WTC11 (cell line): ENCODE data around the gene MYPOP. TPM values are rescaled to one million over a fixed set of nuclear protein-coding genes. Genes with fewer than 3 reads are reported as not detected.
A peak's percentile ranks its signal among the peaks of the same experiment; 100 is the strongest.

Source experiments
- ATAC-seq: fragments of 200-7000 bp; cut with Tn5 transposase; 2 replicates; pipeline ENCODE4 v1.10.0; 2021; ENCODE audit warnings: mild to moderate bottlenecking, moderate library complexity
- CTCF ChIA-PET: fragments of 300-600 bp; sonication (Branson Sonifier 250); formaldehyde crosslinking; loops from one replicate; lab custom pipeline; 2021; ENCODE audit warnings: antibody characterized with exemption; lab: Charles Lee
- POLR2A ChIA-PET: fragments of 350-600 bp; sonication (Branson Sonifier 250); formaldehyde crosslinking; loops from one replicate; lab custom pipeline; 2021; ENCODE audit warnings: antibody characterized with exemption; lab: Charles Lee
- DNase-seq: peaks from one replicate; pipeline ENCODE4 v3.0.0; 2021; ENCODE audit warnings: low spot score
- H3K27ac Mint-ChIP-seq: 2 replicates; pipeline ENCODE4 v1.8.0; 2021; ENCODE audit warnings: mixed read lengths
- H3K27me3 Mint-ChIP-seq: 2 replicates; pipeline ENCODE4 v1.8.0; 2021; ENCODE audit warnings: low read depth, mild to moderate bottlenecking, moderate library complexity, mixed read lengths
- H3K36me3 Mint-ChIP-seq: 2 replicates; pipeline ENCODE4 v1.8.0; 2021; ENCODE audit warnings: mixed read lengths
- H3K4me1 Mint-ChIP-seq: 2 replicates; pipeline ENCODE4 v1.8.0; 2022; ENCODE audit warnings: mixed read lengths
- H3K4me3 Mint-ChIP-seq: 2 replicates; pipeline ENCODE4 v1.8.0; 2021; ENCODE audit warnings: mild to moderate bottlenecking, moderate library complexity, mixed read lengths
- H3K9me3 Mint-ChIP-seq: 2 replicates; pipeline ENCODE4 v1.8.0; 2021; ENCODE audit warnings: mixed read lengths
- FOXP1 ChIP-seq: sonication (generic); formaldehyde crosslinking; IDR thresholded peaks from 2 replicates; pipeline ENCODE4 v1.8.0; 2022; ENCODE audit warnings: missing genetic modification reagents, mild to moderate bottlenecking, moderate library complexity, borderline replicate concordance
- FOXP4 ChIP-seq: sonication (generic); formaldehyde crosslinking; IDR thresholded peaks from 2 replicates; pipeline ENCODE4 v1.8.0; 2022; ENCODE audit warnings: mild to moderate bottlenecking, missing genetic modification reagents
- HMGA2 ChIP-seq: fragments of 250-450 bp; sonication (Bioruptor Pico); IDR thresholded peaks from 2 replicates; pipeline ENCODE4 v1.4.0; 2021; ENCODE audit warnings: mild to moderate bottlenecking, moderate library complexity
- JUN ChIP-seq: sonication (generic); formaldehyde crosslinking; IDR thresholded peaks from 2 replicates; pipeline ENCODE4 v1.8.0; 2023; ENCODE audit warnings: mild to moderate bottlenecking, missing genetic modification reagents
- SMAD4 ChIP-seq: sonication (generic); formaldehyde crosslinking; IDR thresholded peaks from 2 replicates; pipeline ENCODE4 v1.8.0; 2022; ENCODE audit warnings: mild to moderate bottlenecking, missing genetic modification reagents
- SP1 ChIP-seq: sonication (generic); formaldehyde crosslinking; conservative IDR thresholded peaks from 2 replicates; pipeline ENCODE4 v1.8.1; 2022; ENCODE audit warnings: missing genetic modification reagents
- TCF7 ChIP-seq: sonication (generic); formaldehyde crosslinking; IDR thresholded peaks from 2 replicates; pipeline ENCODE4 v1.8.0; 2022; ENCODE audit warnings: mild to moderate bottlenecking, low read depth, missing genetic modification reagents, moderate library complexity
- TEAD1 ChIP-seq: sonication (generic); formaldehyde crosslinking; IDR thresholded peaks from 2 replicates; pipeline ENCODE4 v1.8.0; 2022; ENCODE audit warnings: mild to moderate bottlenecking, missing genetic modification reagents
- USF1 ChIP-seq: sonication (generic); formaldehyde crosslinking; IDR thresholded peaks from 2 replicates; pipeline ENCODE4 v1.8.0; 2022; ENCODE audit warnings: mild to moderate bottlenecking, missing genetic modification reagents
- ZBTB21 ChIP-seq: sonication (generic); formaldehyde crosslinking; IDR thresholded peaks from 2 replicates; pipeline ENCODE4 v1.8.1; 2023; ENCODE audit warnings: mild to moderate bottlenecking, missing genetic modification reagents, borderline replicate concordance
- ZNF138 ChIP-seq: sonication (generic); formaldehyde crosslinking; conservative IDR thresholded peaks from 2 replicates; pipeline ENCODE4 v1.8.1; 2022; ENCODE audit warnings: mild to moderate bottlenecking, moderate library complexity, missing genetic modification reagents
- ZNF263 ChIP-seq: sonication (generic); formaldehyde crosslinking; IDR thresholded peaks from 2 replicates; pipeline ENCODE4 v1.8.1; 2022; ENCODE audit warnings: low read depth, mild to moderate bottlenecking, moderate library complexity, missing genetic modification reagents
- ZNF671 ChIP-seq: fragments of 250-450 bp; sonication (Bioruptor Pico); IDR thresholded peaks from 2 replicates; pipeline ENCODE4 v1.8.0; 2021; ENCODE audit warnings: mild to moderate bottlenecking
- total RNA-seq: library from RNA; stranded (reverse); gene quantifications from 3 replicates; pipeline ENCODE4 v1.2.3, GENCODE V29; 2021
- TF ChIP-seq, protein P1 (sequence below): fragments of 250-450 bp; sonication (Bioruptor Pico); IDR thresholded peaks from 2 replicates; pipeline ENCODE4 v1.8.0; 2021; ENCODE audit warnings: mild to moderate bottlenecking
- TF ChIP-seq, protein P2 (sequence below): fragments of 250-450 bp; sonication (Bioruptor Pico); conservative IDR thresholded peaks from 2 replicates; pipeline ENCODE4 v1.9.0; 2021; ENCODE audit warnings: mild to moderate bottlenecking
- TF ChIP-seq, protein P3 (sequence below): sonication (generic); formaldehyde crosslinking; IDR thresholded peaks from 2 replicates; pipeline ENCODE4 v1.8.1; 2022; ENCODE audit warnings: mild to moderate bottlenecking, moderate library complexity, missing genetic modification reagents

Gene MYPOP
- total RNA-seq, 1 experiment from 2014 or later = 13.6 TPM

DNA sequence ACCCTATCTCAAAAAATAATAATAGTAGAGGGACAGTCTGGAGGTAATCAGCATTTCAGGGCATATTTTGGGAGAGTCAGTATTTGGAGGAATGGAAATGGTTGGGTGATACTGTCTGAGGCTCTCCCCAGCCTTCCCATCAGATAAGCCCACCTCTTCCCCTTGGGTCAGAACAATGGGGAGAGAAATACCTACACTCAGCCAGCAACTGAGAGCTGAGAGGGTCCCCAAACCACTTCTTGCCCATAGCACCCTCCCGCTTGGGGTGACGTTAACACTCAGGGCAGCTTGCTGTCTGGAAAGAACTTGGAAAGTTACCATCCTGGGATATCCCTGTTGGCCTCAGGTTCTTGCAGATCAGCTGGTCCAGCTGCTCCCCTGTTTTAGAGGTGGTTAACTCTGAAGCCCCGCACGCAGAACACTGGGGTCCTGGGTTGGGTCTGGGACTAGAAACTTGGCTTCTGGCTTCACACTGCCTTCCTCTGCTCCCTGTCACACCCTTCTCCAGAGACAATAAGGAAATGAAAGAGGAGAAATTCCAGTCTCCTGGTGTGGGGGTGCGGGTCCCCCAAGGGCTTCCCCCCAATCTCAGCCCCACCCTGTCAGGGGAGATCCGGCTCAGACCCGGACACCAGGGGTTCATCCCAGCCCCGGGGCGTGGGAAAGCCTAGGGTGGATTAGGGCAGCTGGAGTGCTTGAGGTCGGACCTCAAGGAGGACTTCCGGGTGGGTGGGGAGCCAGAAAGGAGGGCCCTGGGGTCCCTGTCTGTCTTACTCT is 35.8 kb downstream of the MYPOP start (continued):
- no peak for TF ChIP-seq TEAD1 (CRISPR knock-in tag)

- no peaks in the 10 kb centered on the region for H3K27me3 Mint-ChIP-seq
- no peak for DNase-seq
- TF ChIP-seq JUN (no peak), ZNF138 (CRISPR knock-in tag) (no peak), ZNF671 (CRISPR knock-in tag) (no peak), ZNF263 (CRISPR knock-in tag) (no peak), FOXP4 (CRISPR knock-in tag) (no peak), ZBTB21 (CRISPR knock-in tag) (no peak), SMAD4 (CRISPR knock-in tag) (no peak), TCF7 (CRISPR knock-in tag) (no peak)
- TF ChIP-seq, protein P1, sequence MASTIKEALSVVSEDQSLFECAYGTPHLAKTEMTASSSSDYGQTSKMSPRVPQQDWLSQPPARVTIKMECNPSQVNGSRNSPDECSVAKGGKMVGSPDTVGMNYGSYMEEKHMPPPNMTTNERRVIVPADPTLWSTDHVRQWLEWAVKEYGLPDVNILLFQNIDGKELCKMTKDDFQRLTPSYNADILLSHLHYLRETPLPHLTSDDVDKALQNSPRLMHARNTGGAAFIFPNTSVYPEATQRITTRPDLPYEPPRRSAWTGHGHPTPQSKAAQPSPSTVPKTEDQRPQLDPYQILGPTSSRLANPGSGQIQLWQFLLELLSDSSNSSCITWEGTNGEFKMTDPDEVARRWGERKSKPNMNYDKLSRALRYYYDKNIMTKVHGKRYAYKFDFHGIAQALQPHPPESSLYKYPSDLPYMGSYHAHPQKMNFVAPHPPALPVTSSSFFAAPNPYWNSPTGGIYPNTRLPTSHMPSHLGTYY = no peak
- H3K9me3 Mint-ChIP-seq = no peaks in the 10 kb centered on the region
- POLR2A ChIA-PET = interaction anchor here (1.2 to 3.1 kb wide), 4 partner anchors 16 to 36 kb away, joined by 5 to 42 read pairs (median 18); partner anchors contain the start of gene IRF2BP1
- CTCF ChIA-PET = interaction anchor here (0.6 to 4.9 kb wide), 16 partner anchors 12 to 771 kb away, joined by 3 to 212 read pairs (median 8); partner anchors contain the start of genes DMPK, DMWD, GNG8 and IRF2BP1
- no peaks in the 10 kb centered on the region; the same call in 1 of the 2 replicates for H3K36me3 Mint-ChIP-seq
- peak overlapping the region; percentile 32; the same call in 1 of the 2 replicates for H3K27ac Mint-ChIP-seq
- peak overlapping the region; percentile 99 for H3K4me3 Mint-ChIP-seq
- peaks cover 43% of the 10 kb centered on the region for H3K4me1 Mint-ChIP-seq
- ATAC-seq = no peak
Measured at GRCh38 chr19:45865269-45865948, 37.0 kb downstream of the MYPOP start.

GRCh38 chr19:45864629-45865082 is 37.8 kb downstream of the MYPOP start:
- Mint-ChIP-seq H3K27me3 (no peaks in the 10 kb centered on the region), H3K36me3 (no peaks in the 10 kb centered on the region), H3K4me3 (peak overlapping the region; percentile 99), H3K9me3 (no peaks in the 10 kb centered on the region), H3K4me1 (peaks cover 43% of the 10 kb centered on the region), H3K27ac (peak overlapping the region; percentile 78)
- TF ChIP-seq HMGA2 (CRISPR knock-in tag) = no peak
- TF ChIP-seq SP1 (CRISPR knock-in tag) = 0 out of 2 replicates have a peak, but pooled peaks have one; percentile 1
- ATAC-seq (no peak), DNase-seq (no peak)
- CTCF ChIA-PET = interaction anchor here (0.6 to 4.9 kb wide), 30 partner anchors 10 to 772 kb away, joined by 3 to 212 read pairs (median 6); partner anchors contain the start of genes CCDC61, DMPK, DMWD and GNG8
- POLR2A ChIA-PET = interaction anchor here (0.7 to 3.1 kb wide), 7 partner anchors 12 to 49 kb away, joined by 3 to 42 read pairs (median 6); partner anchors contain the start of genes IRF2BP1, MYPOP and RSPH6A

DNA sequence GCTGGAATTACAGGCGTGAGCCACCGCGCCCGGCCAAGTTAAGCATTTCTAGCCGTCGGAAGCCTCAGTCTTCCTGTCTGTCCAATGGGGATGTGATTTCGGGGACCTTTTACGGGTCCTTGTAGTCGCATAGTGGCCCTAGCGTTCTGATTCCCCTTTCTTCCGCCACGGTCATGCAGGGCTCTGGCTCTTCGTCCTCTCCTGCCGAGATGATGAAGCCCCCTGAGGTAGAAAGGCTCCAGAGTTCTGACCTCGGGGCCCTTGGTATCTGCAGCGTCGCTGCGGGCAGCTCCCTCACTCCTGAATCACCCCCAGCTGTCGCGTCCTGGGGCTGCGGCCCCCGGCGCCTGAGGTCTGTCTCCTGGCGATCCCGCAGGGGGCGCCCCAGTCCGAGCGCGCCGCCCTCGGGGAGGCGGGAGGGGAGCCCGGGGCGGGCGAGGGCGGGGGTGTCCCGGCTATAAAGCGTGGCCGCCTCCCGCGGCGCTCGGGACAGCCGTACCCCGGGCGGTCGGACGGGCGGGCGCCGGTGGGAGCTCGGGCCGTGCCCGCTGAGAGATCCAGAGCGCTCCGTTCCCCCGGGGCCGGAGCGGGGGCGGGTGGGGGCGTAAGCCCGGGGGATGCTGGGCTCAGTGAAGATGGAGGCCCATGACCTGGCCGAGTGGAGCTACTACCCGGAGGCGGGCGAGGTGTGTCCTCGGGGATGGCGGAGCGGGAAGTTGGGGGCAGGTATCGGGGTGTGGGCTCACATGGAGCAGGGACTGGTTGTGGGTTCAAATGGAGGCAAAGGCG is 38.4 kb downstream of the MYPOP start, which contains the start of gene FOXA3:
Gene FOXA3 (plus strand): TSS at position 487 of the 789 bp plus-strand sequence. CDS start 131 bp downstream, at position 618.
- ATAC-seq (peak; percentile 35), DNase-seq (peak; percentile 77)
- H3K27ac Mint-ChIP-seq = peak within 1 kb of the TSS; percentile 84
- POLR2A ChIA-PET = interaction anchor here (0.7 to 3.1 kb wide), 13 partner anchors 12 to 172 kb away, joined by 3 to 42 read pairs (median 6); partner anchors contain the start of genes DMWD, IRF2BP1, MYPOP and QPCTL
- H3K4me1 Mint-ChIP-seq = peaks cover 43% of the 10 kb centered on the region
- peaks cover 5% of the 10 kb centered on the region; the same call in 1 of the 2 replicates for H3K36me3 Mint-ChIP-seq
- no peaks in the 10 kb centered on the region for H3K9me3 Mint-ChIP-seq
- CTCF ChIA-PET = interaction anchor here (0.6 to 4.9 kb wide), 45 partner anchors 9 to 626 kb away, joined by 3 to 212 read pairs (median 4); partner anchors contain the start of genes CCDC61, DMPK, DMWD and IRF2BP1
- peak within 1 kb of the TSS; percentile 99 for H3K4me3 Mint-ChIP-seq
- no peaks in the 10 kb centered on the region for H3K27me3 Mint-ChIP-seq
- TF ChIP-seq, protein P2, sequence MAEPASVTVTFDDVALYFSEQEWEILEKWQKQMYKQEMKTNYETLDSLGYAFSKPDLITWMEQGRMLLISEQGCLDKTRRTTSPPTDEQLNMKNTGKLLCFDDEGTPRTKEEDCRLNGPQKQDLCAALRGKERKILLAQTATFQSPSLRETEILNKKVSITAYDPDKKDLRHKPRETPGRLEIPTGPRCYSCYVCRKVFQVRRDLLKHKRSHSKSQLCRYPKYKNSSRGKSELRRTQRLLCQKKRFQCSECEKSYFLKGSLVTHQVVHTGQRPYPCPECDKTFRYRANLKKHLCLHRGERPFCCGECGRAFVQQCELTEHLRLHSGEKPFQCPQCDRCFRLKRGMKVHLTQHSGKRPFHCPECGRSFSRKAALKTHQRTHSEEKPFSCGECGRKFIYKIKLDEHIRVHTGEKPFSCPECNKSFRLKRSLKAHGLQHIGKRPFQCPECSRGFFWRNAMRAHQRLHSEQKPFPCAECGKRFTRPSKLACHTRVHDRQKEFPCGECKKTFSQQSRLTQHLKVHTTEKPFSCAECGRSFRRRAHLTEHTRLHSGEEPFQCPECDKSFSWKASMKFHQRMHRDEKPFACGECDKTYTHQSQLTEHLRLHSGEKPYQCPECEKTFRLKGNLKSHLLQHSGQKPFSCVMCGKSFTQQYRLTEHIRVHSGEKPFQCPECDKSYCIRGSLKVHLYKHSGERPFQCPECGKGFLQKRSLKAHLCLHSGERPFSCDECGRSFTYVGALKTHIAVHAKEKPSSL (CRISPR knock-in tag) = no peak
- TF ChIP-seq, protein P3, sequence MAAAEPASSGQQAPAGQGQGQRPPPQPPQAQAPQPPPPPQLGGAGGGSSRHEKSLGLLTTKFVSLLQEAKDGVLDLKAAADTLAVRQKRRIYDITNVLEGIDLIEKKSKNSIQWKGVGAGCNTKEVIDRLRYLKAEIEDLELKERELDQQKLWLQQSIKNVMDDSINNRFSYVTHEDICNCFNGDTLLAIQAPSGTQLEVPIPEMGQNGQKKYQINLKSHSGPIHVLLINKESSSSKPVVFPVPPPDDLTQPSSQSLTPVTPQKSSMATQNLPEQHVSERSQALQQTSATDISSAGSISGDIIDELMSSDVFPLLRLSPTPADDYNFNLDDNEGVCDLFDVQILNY (CRISPR knock-in tag) = peak; percentile 43; the same call in 1 of the 2 replicates
- TF ChIP-seq FOXP1 (0 out of 2 replicates have a peak, but pooled peaks have one; percentile 9), USF1 (CRISPR knock-in tag) (no peak), SP1 (CRISPR knock-in tag) (peak; percentile 68)
